Loucy (cell line): ENCODE measurements around the gene VMP1.

Source experiments
- EZH2phosphoT487 ChIP-seq: fragments of 200-600 bp; IDR thresholded peaks from 2 replicates; pipeline ENCODE4 v1.6.1; 2018; ENCODE audit warnings: antibody characterized with exemption, mild to moderate bottlenecking, moderate library complexity, borderline replicate concordance
- TF ChIP-seq, protein P1 (sequence below): fragments of 200-600 bp; sonication (generic); conservative IDR thresholded peaks from 2 replicates; pipeline ENCODE4 v1.5.1; 2014; ENCODE audit warnings: mild to moderate bottlenecking, antibody characterized with exemption, low read length

GRCh38 chr17:59745040-59745439 lies 37.6 kb downstream of the VMP1 start:
- TF ChIP-seq, protein P1, sequence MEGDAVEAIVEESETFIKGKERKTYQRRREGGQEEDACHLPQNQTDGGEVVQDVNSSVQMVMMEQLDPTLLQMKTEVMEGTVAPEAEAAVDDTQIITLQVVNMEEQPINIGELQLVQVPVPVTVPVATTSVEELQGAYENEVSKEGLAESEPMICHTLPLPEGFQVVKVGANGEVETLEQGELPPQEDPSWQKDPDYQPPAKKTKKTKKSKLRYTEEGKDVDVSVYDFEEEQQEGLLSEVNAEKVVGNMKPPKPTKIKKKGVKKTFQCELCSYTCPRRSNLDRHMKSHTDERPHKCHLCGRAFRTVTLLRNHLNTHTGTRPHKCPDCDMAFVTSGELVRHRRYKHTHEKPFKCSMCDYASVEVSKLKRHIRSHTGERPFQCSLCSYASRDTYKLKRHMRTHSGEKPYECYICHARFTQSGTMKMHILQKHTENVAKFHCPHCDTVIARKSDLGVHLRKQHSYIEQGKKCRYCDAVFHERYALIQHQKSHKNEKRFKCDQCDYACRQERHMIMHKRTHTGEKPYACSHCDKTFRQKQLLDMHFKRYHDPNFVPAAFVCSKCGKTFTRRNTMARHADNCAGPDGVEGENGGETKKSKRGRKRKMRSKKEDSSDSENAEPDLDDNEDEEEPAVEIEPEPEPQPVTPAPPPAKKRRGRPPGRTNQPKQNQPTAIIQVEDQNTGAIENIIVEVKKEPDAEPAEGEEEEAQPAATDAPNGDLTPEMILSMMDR = no peak
- TF ChIP-seq EZH2phosphoT487 = no peak
